ENCODE data around the gene CERS1.

CERS1 gene

DNA sequence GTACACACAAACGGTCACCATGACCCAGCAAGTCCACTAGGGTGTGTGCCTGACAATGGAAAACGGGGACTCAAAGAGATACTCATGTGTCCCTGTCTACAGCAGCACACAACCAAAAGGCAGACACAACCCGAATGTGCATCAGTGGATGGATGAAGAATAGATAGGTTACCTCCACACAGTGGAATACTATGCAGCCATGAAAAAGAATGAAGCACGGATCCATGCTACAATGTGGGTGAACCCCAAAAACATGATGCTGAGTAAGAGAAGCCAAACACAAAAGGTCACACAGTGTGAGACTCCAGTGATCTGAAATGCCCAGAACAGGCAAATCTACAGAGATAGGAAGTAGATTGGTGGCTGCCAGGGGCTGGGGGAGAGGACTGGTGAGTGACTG, 9.0 kb downstream of the CERS1 start:
- 96 to 97% methylated on average over 4 of the region's 4 CpGs for WGBS, 2 experiments
- no peaks in the 10 kb centered on the region for H3K27me3 ChIP-seq (ENCODE audit: control insufficient read depth, insufficient read depth, low read length, poor library complexity, severe bottlenecking)

DNA sequence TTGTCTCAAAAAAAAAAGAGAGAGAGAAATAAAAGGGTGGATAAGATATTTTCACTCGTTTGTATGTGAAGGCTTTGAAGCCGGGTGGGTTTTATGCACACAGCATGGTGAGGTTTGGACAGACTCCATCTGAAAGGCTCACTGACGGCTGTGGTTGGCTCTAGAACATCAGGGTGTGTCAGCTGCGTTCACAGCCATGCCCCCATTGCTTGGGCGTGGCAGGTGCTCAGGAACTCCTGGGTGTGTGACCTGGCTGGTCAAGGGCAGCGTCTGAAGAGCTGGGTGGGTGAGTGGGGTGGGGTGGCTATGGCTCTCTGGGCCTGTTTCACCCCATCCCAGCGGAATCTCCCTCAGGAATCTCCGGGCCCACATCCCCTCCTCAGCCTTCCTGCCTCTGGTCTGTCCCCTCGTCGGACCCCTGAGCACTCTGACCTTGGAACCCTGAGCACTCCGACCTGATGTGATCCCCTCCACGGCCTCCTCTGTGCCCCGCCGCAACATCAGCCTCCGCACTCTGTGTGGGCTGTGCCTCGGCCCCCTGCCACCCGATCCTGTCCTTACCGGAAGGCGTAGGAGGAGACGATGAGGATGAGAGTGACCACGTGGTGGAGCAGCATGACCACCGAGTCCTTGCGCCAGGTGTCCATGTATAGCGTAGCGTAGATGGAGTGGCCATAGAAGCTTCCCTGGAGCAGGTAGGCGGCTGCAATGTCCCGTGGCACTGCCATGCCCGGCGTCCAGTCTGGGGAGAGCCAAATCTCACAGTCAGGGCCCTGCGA, 12.2 kb downstream of the CERS1 start:
- WGBS, 2 experiments, result 94% methylated on average over 30 of the region's 30 CpGs
- H3K4me3 ChIP-seq (ENCODE audit: insufficient read depth, low read depth, low read length), result no peak overlapping the region
- no peaks in the 10 kb centered on the region for H3K27me3 ChIP-seq (ENCODE audit: control insufficient read depth, insufficient read depth, low read length, poor library complexity, severe bottlenecking)
- H3K27ac ChIP-seq (ENCODE audit: insufficient read depth, low read depth, low read length, poor library complexity, severe bottlenecking), result no peak overlapping the region
- no peaks in the 10 kb centered on the region for H3K9me3 ChIP-seq (ENCODE audit: control insufficient read depth, low read length)
- no peaks in the 10 kb centered on the region for H3K4me1 ChIP-seq (ENCODE audit: control insufficient read depth, insufficient read depth, low read length)
- H3K36me3 ChIP-seq (ENCODE audit: control insufficient read depth, insufficient read depth, low read length), result peaks cover 21% of the 10 kb centered on the region

More for the DNA sequence above, 9.0 kb downstream of the CERS1 start:
- H3K9me3 ChIP-seq (ENCODE audit: control insufficient read depth, low read length), result no peaks in the 10 kb centered on the region
- H3K4me3 ChIP-seq (ENCODE audit: insufficient read depth, low read depth, low read length), result no peak overlapping the region
- H3K4me1 ChIP-seq (ENCODE audit: control insufficient read depth, insufficient read depth, low read length), result no peaks in the 10 kb centered on the region
- H3K27ac ChIP-seq (ENCODE audit: insufficient read depth, low read depth, low read length, poor library complexity, severe bottlenecking), result no peak overlapping the region
- H3K36me3 ChIP-seq (ENCODE audit: control insufficient read depth, insufficient read depth, low read length), result peaks cover 8% of the 10 kb centered on the region

DNA sequence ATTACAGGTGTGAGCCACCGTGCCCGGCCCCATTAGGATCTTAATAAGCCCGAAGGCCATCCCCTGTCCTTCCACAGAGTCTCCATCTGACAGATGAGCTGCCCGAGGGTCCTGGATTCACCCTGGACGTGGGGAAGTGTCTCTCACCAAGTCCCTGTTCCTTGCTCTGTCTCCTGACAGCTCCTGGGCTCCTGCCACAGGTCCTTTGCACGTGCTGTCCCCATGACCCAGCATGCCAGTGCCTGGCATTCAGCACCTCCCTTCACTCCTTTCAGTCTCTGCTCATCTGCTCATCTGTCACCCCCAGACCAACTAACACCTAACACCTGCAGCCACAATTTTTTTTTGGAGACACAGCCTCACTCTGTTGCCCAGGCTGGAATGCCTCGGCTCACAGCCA, 14.5 kb downstream of the CERS1 start:
- no peaks in the 10 kb centered on the region for H3K4me1 ChIP-seq (ENCODE audit: control insufficient read depth, insufficient read depth, low read length)
- no peaks in the 10 kb centered on the region for H3K27me3 ChIP-seq (ENCODE audit: control insufficient read depth, insufficient read depth, low read length, poor library complexity, severe bottlenecking)
- H3K4me3 ChIP-seq (ENCODE audit: insufficient read depth, low read depth, low read length), result no peak overlapping the region
- WGBS, 2 experiments, result 95 to 96% methylated on average over 7 of the region's 7 CpGs
- H3K36me3 ChIP-seq (ENCODE audit: control insufficient read depth, insufficient read depth, low read length), result peaks cover 40% of the 10 kb centered on the region
- H3K27ac ChIP-seq (ENCODE audit: insufficient read depth, low read depth, low read length, poor library complexity, severe bottlenecking), result no peak overlapping the region
- no peaks in the 10 kb centered on the region for H3K9me3 ChIP-seq (ENCODE audit: control insufficient read depth, low read length)

GRCh38 chr19:18879579-18880373, 16.2 kb downstream of the CERS1 start:
- 75 to 77% methylated on average over 13 of the region's 13 CpGs for WGBS, 2 experiments
- peaks cover 45% of the 10 kb centered on the region for H3K36me3 ChIP-seq (ENCODE audit: control insufficient read depth, insufficient read depth, low read length)
- H3K27me3 ChIP-seq (ENCODE audit: control insufficient read depth, insufficient read depth, low read length, poor library complexity, severe bottlenecking), result no peaks in the 10 kb centered on the region
- H3K9me3 ChIP-seq (ENCODE audit: control insufficient read depth, low read length), result no peaks in the 10 kb centered on the region
- H3K4me3 ChIP-seq (ENCODE audit: insufficient read depth, low read depth, low read length), result no peak overlapping the region
- no peak overlapping the region for H3K27ac ChIP-seq (ENCODE audit: insufficient read depth, low read depth, low read length, poor library complexity, severe bottlenecking)
- no peaks in the 10 kb centered on the region for H3K4me1 ChIP-seq (ENCODE audit: control insufficient read depth, insufficient read depth, low read length)

DNA sequence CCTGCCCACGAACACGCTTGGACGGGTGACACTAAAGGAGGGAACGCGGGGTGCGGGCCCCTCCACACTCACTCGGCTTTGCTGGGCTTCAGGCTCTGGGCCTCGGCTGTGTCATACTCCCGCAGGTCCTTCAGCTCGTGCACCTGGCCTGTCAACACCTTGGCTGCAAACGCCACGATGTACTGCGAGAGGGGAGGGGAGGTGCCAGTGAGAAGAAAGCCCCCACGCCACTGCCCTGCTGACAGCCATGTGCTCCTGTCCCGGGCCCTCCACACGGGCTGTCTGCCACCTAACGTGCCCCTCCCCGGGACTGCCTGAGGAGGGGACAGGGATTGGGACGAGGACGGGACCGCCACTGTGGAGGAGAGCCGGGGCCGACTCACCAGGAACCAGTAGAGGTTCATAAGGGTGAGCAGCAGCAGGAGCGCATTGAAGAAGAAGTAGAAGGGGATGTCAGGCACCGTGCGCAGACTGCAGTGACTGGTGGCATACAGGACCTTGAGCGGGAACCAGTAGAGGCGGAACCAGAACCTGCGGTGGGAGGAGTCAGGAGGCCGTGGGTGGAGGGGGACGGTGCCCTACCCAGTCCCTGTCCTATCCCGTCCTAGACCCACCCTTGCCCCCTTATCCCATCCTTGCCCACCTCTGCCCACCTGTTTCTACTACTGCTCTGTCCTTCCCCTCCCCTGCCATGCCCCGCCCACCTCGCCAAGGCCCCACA, 16.9 kb downstream of the CERS1 start:
- Histone ChIP-seq H3K36me3 (ENCODE audit: control insufficient read depth, insufficient read depth, low read length) (peaks cover 45% of the 10 kb centered on the region), H3K27ac (ENCODE audit: insufficient read depth, low read depth, low read length, poor library complexity, severe bottlenecking) (no peak overlapping the region), H3K27me3 (ENCODE audit: control insufficient read depth, insufficient read depth, low read length, poor library complexity, severe bottlenecking) (no peaks in the 10 kb centered on the region), H3K4me3 (ENCODE audit: insufficient read depth, low read depth, low read length) (no peak overlapping the region), H3K9me3 (ENCODE audit: control insufficient read depth, low read length) (no peaks in the 10 kb centered on the region), H3K4me1 (ENCODE audit: control insufficient read depth, insufficient read depth, low read length) (no peaks in the 10 kb centered on the region)
- WGBS, 2 experiments, result 91 to 92% methylated on average over 34 of the region's 34 CpGs

DNA sequence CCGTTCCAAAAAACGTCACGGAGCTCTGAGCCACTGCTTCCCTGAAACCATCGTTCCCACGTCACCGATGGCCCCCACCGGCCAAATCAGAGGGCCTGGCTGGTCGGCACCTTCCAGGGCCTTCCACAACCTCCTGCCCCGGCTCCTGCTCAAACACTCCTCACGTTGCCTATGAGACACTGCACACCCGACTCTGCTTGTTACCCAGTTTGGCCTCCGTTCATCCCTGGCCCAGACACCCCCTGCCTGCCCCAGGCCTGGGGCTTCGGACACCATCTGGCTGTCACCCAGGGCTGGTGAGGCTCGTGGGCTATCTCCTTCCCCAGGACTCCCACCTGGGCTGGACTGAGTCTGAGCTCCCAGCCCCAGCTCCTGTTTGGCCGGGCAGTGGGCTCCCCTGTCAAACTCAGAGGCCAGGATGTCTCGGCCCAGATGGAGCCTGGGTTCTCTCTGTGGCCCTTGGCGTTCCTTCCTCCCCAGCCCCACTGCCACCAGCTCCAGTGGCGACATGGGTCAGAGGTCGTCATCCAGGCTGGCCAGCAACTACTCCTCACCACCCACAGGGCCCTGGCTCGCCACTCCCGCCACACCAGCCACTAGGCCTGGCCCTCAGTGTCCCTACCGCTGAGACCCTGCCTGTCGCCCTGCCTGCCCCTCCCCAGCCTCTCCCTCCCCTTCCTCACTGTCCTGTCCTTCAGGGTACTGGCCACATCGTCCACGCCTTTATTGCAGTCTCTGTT, 17.7 kb downstream of the CERS1 start:
- Histone ChIP-seq H3K4me3 (ENCODE audit: insufficient read depth, low read depth, low read length) (no peak overlapping the region), H3K36me3 (ENCODE audit: control insufficient read depth, insufficient read depth, low read length) (peaks cover 41% of the 10 kb centered on the region), H3K4me1 (ENCODE audit: control insufficient read depth, insufficient read depth, low read length) (no peaks in the 10 kb centered on the region), H3K27ac (ENCODE audit: insufficient read depth, low read depth, low read length, poor library complexity, severe bottlenecking) (no peak overlapping the region), H3K27me3 (ENCODE audit: control insufficient read depth, insufficient read depth, low read length, poor library complexity, severe bottlenecking) (no peaks in the 10 kb centered on the region), H3K9me3 (ENCODE audit: control insufficient read depth, low read length) (no peaks in the 10 kb centered on the region)
- WGBS, 2 experiments, result 93 to 95% methylated on average over 25 of the region's 25 CpGs

- H3K27me3 ChIP-seq (ENCODE audit: control insufficient read depth, insufficient read depth, low read length, poor library complexity, severe bottlenecking), result no peaks in the 10 kb centered on the region
- H3K9me3 ChIP-seq (ENCODE audit: control insufficient read depth, low read length), result no peaks in the 10 kb centered on the region
- peaks cover 37% of the 10 kb centered on the region for H3K36me3 ChIP-seq (ENCODE audit: control insufficient read depth, insufficient read depth, low read length)
- no peak overlapping the region for H3K27ac ChIP-seq (ENCODE audit: insufficient read depth, low read depth, low read length, poor library complexity, severe bottlenecking)
- no peaks in the 10 kb centered on the region for H3K4me1 ChIP-seq (ENCODE audit: control insufficient read depth, insufficient read depth, low read length)
- 94 to 97% methylated on average over 7 of the region's 7 CpGs for WGBS, 2 experiments
- no peak overlapping the region for H3K4me3 ChIP-seq (ENCODE audit: insufficient read depth, low read depth, low read length)
Observed at GRCh38 chr19:18876865-18877264, 19.1 kb downstream of the CERS1 start.

- Histone ChIP-seq H3K27me3 (ENCODE audit: control insufficient read depth, insufficient read depth, low read length, poor library complexity, severe bottlenecking) (no peaks in the 10 kb centered on the region), H3K9me3 (ENCODE audit: control insufficient read depth, low read length) (no peaks in the 10 kb centered on the region), H3K4me1 (ENCODE audit: control insufficient read depth, insufficient read depth, low read length) (no peaks in the 10 kb centered on the region), H3K4me3 (ENCODE audit: insufficient read depth, low read depth, low read length) (no peak overlapping the region), H3K36me3 (ENCODE audit: control insufficient read depth, insufficient read depth, low read length) (peaks cover 30% of the 10 kb centered on the region), H3K27ac (ENCODE audit: insufficient read depth, low read depth, low read length, poor library complexity, severe bottlenecking) (no peak overlapping the region)
- WGBS, 2 experiments, result 96 to 97% methylated on average over 5 of the region's 5 CpGs
Observed at GRCh38 chr19:18875726-18876125, 20.2 kb downstream of the CERS1 start.

DNA sequence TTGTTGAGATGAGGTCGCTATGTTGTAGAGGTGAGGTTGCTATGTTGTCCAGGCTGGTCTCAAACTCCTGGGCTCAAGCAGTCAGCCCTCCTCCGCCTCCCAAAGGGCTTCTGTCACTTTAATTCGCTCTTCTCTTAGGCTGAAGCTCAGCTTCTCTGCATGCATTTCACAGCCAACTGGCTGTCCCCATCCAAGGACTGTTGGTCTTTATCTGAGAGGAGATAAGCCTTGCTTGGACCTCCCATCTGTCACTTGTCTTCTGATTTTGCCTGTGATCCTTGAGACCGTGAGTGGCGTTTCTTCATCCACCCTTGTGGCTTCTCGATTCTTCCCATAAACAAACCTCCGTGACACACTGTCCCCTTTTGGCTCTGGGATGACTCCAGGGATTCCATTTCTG, 24.4 kb downstream of the CERS1 start:
- WGBS, 2 experiments, result 90 to 92% methylated on average over 7 of the region's 7 CpGs
- Histone ChIP-seq H3K36me3 (ENCODE audit: control insufficient read depth, insufficient read depth, low read length) (peaks cover 14% of the 10 kb centered on the region), H3K4me3 (ENCODE audit: insufficient read depth, low read depth, low read length) (no peak overlapping the region)

More for the DNA sequence above, 24.4 kb downstream of the CERS1 start:
- no peaks in the 10 kb centered on the region for H3K4me1 ChIP-seq (ENCODE audit: control insufficient read depth, insufficient read depth, low read length)
- H3K27me3 ChIP-seq (ENCODE audit: control insufficient read depth, insufficient read depth, low read length, poor library complexity, severe bottlenecking), result no peaks in the 10 kb centered on the region
- no peaks in the 10 kb centered on the region for H3K9me3 ChIP-seq (ENCODE audit: control insufficient read depth, low read length)
- no peak overlapping the region for H3K27ac ChIP-seq (ENCODE audit: insufficient read depth, low read depth, low read length, poor library complexity, severe bottlenecking)

All from ectodermal cell (in vitro differentiated cells).